Esophagus muscularis mucosa (tissue), 4 donors: Measurements from ENCODE around the gene MAPK11.

ENCODE experiments used
- CTCF ChIP-seq, 3 experiments: fragments of 200-600 bp in 2 of 3; fragments of 450-650 bp in 1 of 3; sonication (generic) in 2 of 3; IDR thresholded peaks; one replicate each; pipeline ENCODE4 v1.5.1; 2017 to 2019; ENCODE audit warnings: antibody characterized with exemption in 3 of 3, mild to moderate bottlenecking in 2 of 3, moderate library complexity in 1 of 3
- EP300 ChIP-seq: sonication (generic); formaldehyde crosslinking; IDR thresholded peaks from one replicate; pipeline ENCODE4 v1.6.1; 2017; ENCODE audit warnings: antibody characterized with exemption
- POLR2A ChIP-seq: fragments of 450-650 bp; IDR thresholded peaks from one replicate; pipeline ENCODE4 v1.6.1; 2017; ENCODE audit warnings: antibody characterized with exemption, moderate library complexity, mild to moderate bottlenecking, low read depth
- POLR2AphosphoS5 ChIP-seq, 2 donors: sonication (generic); formaldehyde crosslinking; IDR thresholded peaks; one replicate each; pipeline ENCODE4 v1.6.1; 2017; ENCODE audit warnings: antibody characterized with exemption in 2 of 2

GRCh38 chr22:50249341-50250248 lies 20.6 kb downstream of the MAPK11 start:
- TF ChIP-seq CTCF (IDR thresholded peaks at IDR 0.05) (no peak), POLR2A (no peak), EP300 (no peak), POLR2AphosphoS5 (IDR thresholded peaks at IDR 0.05) (no peak)
